GM12891 (cell line): Measurements from ENCODE around the gene GPR142.

Experiments
- DNase-seq: peaks from one replicate; pipeline ENCODE4 v3.0.0; 2011; ENCODE audit warnings: low spot score; ENCODE audit not compliant: insufficient read length
- FAIRE-seq: peaks from 2 replicates; lab custom pipeline; 2011; peaks lifted over from hg19 to GRCh38; lab: Jason Lieb, UNC
- PAX5 ChIP-seq: IDR thresholded peaks from 2 replicates; pipeline ENCODE4 v1.6.1; 2011; ENCODE audit warnings: low read length, moderate library complexity, mild to moderate bottlenecking; ENCODE audit not compliant: insufficient read depth, severe bottlenecking
- POLR2A ChIP-seq: IDR thresholded peaks from 2 replicates; pipeline ENCODE4 v1.6.1; 2011; ENCODE audit warnings: low read depth, low read length, control low read depth
- POLR2AphosphoS5 ChIP-seq: IDR thresholded peaks from 2 replicates; pipeline ENCODE4 v1.6.1; 2011; ENCODE audit warnings: low read depth, low read length, control low read depth
- POU2F2 ChIP-seq: IDR thresholded peaks from 2 replicates; pipeline ENCODE4 v1.6.1; 2011; ENCODE audit warnings: low read depth, mild to moderate bottlenecking, control low read depth, low read length, moderate library complexity
- SPI1 ChIP-seq: IDR thresholded peaks from 2 replicates; pipeline ENCODE4 v1.6.1; 2011; ENCODE audit warnings: low read depth, low read length, control low read depth
- TAF1 ChIP-seq: IDR thresholded peaks from 2 replicates; pipeline ENCODE4 v1.6.1; 2011; ENCODE audit warnings: low read depth, low read length, control low read depth

Gene GPR142

DNA sequence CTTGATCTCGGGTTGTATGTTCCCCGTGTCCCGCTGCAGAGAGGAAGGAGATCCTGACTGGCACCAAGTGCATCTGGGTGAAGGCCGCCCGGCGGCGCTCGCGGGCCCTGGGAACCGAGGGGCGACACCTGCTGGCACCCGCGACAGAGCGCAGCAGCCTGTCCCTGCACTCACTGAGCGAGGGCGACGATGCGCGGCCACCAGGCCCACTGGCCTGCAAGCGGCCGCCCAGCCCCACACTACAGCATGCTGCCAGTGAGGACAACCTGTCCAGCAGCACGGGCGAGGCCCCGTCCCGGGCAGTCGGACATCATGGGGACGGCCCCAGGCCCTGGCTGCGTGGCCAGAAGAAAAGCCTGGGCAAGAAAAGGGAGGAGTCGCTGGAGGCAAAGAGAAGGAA is 13.2 kb upstream of the GPR142 start:
- DNase-seq (peak; percentile 85), FAIRE-seq (peak; percentile 89)
- TF ChIP-seq POLR2AphosphoS5 (no peak), POLR2A (no peak), SPI1 (no peak), POU2F2 (no peak), TAF1 (no peak), PAX5 (no peak)

DNA sequence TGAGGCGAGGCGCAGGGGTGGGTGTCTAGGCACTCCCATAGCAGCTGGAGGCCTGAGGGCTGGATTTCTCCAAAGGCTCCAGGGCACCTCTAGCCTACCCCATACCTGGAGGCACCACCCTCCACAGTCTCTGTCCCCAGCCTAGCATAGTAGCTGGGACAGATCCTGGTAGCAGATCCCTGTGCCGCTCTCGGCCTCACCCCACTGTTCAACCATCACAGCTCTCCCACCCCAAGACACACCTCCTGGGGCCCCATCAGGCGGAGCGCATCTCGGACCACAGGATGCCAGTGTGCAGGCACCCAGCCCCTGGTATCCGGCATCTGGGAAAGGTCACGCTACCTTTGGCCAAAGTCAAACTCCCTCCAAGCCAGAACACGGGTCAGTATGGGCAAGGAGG is 12.7 kb upstream of the GPR142 start:
- no peak for TF ChIP-seq POU2F2
- FAIRE-seq, result no peak

DNA sequence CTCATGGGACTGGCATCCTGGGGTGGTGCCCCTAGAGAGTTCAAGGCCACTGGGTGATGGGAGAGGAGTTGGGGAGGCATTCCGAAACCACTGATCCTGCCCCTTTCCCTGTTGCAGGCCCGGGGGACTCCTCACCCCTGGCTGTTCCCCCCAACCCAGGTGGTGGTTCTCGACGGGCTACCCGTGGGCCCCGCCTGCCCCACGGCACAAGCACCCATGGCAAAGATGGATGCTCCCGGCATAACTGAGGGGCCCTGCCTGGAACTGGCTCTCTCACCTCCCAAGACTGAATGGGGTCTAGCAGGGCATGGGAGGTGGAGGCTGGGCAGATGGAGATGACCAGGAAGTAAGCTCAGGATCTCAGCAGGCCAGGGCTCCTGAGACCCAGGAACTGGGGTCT is 12.2 kb upstream of the GPR142 start:
- TF ChIP-seq POLR2AphosphoS5, result no peak
- FAIRE-seq (no peak), DNase-seq (no peak)

More for the DNA sequence above, 12.7 kb upstream of the GPR142 start:
- DNase-seq, result no peak

DNA sequence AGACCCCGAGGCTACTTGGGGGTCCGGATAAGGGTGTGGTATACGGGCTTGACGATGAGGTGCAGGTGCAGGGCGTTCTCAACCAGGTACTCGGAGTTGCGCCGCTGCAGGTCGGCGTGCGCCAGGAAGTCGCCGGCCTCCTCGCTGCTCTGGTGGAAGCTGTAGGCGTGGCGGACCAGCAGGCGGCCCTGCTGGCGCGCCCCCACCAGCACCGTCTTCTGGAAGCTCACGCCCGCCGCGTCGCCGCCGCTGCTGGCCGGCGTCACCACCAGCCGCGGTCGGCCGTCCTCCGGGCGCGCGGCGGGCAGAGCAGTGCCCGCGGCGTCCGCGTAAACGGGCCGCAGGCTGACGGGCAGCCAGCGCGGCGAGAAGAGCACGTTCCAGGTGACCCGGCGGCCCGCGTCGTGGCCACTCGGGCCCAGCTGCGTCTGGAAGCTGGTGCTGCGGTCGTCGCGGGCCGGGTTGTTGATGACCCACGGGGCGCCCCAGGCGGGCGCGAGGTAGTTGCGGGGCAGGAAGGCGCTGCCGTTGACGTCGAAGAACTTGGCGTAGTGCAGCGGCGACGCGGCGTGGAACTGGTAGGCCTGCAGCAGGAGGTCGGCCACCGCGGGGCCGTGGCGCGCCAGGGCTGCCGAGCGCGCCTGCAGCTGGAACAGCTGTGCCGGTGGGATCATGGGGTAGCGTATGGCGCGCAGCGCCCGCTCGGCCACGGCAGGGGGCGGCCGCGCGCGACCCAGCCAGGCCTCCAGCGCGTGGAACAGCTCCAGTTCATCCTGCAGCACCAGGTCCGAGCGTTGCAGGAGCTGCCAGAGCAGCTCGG is 10.4 kb upstream of the GPR142 start:
- DNase-seq (no peak), FAIRE-seq (peak; percentile 33)
- TF ChIP-seq POU2F2 (no peak), PAX5 (no peak), POLR2A (no peak), TAF1 (no peak), POLR2AphosphoS5 (no peak), SPI1 (no peak)

DNA sequence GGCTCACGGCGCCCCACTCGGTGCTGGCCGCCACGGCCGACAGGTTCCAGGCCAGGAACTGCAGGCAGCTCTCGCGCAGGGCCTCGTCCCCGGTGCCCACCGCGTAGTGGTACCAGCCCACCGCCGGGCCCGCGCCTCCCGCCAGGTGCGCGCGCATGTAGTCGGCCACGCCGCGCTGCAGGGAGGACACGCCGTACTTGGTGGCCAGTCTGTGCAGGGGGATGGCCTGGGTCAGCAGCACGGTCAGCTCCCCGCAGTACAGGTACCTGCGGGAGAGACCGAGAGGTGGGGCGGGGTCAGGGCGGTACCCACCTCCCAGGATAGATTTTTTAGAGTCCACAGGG is 9.9 kb upstream of the GPR142 start:
- TF ChIP-seq TAF1, result no peak
- no peak for TF ChIP-seq POLR2AphosphoS5
- TF ChIP-seq SPI1, result no peak
- TF ChIP-seq POLR2A, result no peak
- no peak for TF ChIP-seq PAX5
- TF ChIP-seq POU2F2, result no peak
- FAIRE-seq, result no peak
- DNase-seq, result no peak

DNA sequence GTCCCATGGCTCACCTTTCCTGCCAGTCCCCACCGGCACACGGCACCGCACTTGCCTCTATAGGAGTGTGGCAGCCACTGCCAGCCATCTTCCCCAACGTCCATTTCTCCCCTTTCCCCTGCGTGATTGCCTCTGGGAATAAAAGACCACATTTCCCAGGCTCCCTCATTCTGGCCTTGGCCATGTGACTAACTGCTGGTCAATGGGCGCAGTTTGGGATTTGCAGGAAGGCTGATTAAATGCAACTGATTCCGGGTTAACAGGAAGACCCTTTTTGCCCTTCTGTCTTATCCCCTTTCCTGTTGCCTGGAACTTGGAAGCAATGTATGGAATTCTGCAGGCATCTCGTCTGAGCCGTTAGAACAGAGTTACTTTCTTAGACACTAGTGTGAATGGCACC is 8.6 kb upstream of the GPR142 start:
- FAIRE-seq, result no peak
- TF ChIP-seq POLR2AphosphoS5 (no peak), TAF1 (no peak), SPI1 (no peak), POLR2A (no peak), PAX5 (no peak), POU2F2 (no peak)
- no peak for DNase-seq

DNA sequence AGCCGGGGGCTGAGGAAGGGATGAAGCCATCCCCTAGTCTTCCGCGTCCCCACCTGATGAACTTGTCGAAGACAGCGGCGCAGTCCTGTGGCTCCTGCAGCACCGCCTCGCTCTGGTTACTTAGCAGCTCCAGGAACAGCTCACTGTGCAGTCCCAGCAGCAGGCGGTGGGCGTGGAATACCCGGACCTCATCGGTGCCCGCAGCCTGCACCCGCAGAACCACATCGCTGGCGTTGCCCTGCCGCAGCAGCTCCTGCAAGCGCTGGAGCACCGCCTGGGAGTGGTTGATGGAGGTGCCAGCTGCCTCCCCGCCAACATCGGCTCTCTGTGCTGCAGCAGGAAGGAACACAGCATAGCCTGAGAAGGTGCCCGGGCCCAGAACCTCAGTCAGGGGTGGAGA is 7.4 kb upstream of the GPR142 start:
- FAIRE-seq, result no peak
- TF ChIP-seq TAF1, result no peak
- no peak for TF ChIP-seq POLR2A
- TF ChIP-seq SPI1, result no peak
- no peak for TF ChIP-seq POLR2AphosphoS5
- no peak for TF ChIP-seq POU2F2
- no peak for TF ChIP-seq PAX5
- DNase-seq, result no peak

DNA sequence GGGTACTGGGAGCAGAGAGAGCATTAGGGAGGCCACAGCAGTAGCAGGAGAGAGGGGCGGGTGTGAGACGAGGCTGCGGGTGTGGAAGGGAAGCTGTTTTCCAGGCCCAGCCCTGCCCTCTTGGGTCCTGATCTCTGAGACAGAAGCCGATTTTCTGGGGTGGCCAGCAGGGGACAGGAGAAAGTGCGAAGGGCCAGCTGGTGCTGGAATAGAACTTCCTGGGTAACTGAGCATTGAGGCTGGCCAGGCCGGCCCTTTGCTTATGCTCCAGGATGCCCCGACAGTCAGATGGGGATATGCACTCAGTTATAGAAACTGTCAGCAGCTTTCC is 6.4 kb upstream of the GPR142 start:
- DNase-seq (no peak), FAIRE-seq (no peak)

DNA sequence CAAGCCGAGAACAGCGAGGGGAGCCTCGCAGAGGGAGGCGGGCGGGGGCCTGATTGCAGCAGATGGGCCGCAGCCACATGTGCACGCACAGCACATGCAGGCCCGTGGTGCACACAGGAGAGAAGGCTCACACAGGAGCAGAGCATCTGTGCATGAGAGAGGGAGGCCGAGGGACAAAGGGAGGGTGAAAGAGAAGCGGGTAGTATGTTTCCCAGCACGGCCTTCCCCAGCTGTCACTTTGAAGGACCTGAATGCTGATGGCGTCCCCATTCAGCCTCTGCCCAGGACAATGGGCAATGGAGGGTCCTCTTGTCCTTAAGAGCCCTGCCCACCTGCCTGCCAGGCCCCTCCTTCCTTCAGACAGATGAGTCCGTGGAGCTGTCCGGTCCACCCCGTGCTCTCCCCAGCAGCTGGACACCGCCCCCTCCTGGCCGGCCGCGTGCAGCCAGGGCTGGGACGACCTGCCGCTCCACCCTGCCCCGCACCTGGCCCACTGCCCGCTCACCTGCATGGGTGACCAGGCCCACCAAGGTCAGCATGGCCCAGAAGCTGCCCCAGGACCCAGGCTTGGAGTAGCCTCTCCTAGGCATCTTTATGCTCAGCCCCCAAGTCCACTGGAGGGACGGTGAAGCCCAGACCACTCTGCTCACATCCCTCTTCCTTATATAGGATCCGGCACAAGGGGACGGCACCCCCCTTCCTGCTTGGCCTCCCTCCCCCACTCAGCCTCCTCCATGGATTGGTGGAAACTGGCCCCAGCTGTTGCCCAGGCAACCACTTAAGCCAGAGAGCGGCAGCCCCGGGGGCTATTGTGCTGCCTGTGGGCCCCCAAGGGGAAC is 5.9 kb upstream of the GPR142 start, which contains the start of gene BTBD17:
Gene BTBD17, minus strand, starts transcription at position 639 of the 839 bp plus-strand sequence. Its CDS starts 49 bp downstream, at position 590.
- DNase-seq, result no peak
- TF ChIP-seq TAF1 (no peak), POU2F2 (no peak), POLR2AphosphoS5 (no peak), SPI1 (no peak), PAX5 (no peak), POLR2A (no peak)
- FAIRE-seq, result no peak

More for the DNA sequence above, 6.4 kb upstream of the GPR142 start:
- TF ChIP-seq POLR2AphosphoS5 (no peak), TAF1 (no peak), POLR2A (no peak), SPI1 (no peak), PAX5 (no peak), POU2F2 (no peak)

DNA sequence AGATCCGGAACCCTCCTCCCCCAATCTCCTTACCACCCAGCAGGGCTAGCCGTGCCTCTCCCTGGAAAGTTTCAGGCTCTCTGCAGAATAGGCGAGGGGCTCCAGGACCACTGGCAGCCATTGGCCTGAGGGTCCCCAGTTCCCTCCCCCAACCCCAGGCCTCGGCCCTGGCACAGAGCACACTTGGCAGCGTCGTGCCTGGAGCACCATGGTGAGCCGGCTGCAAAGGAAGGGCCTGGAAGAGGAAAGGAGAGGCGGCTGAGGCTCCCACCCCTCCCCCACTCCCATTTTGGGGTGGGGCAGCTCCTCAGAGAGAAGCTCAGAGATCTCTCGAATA is 5.3 kb upstream of the GPR142 start:
- no peak for TF ChIP-seq PAX5
- TF ChIP-seq POLR2AphosphoS5, result no peak
- TF ChIP-seq TAF1, result no peak
- TF ChIP-seq POU2F2, result no peak
- TF ChIP-seq POLR2A, result no peak
- TF ChIP-seq SPI1, result no peak

More for the DNA sequence above, 5.3 kb upstream of the GPR142 start:
- no peak for DNase-seq
- FAIRE-seq, result no peak
